Activated naive CD4-positive, alpha-beta T cell treated with anti-CD3 and anti-CD28 coated beads, Interleukin-2, amount 50 U/mL, for 24 hours (primary cell): ENCODE measurements around the gene GSTA2.
"Not testable (repeated sequence)": the region's sequence is repeated elsewhere in the genome, so short reads cannot be mapped to it uniquely, and the experiment has no call there.

Experiments
- H3K27ac Mint-ChIP-seq: one replicate; pipeline ENCODE4 v1.8.0; 2021; ENCODE audit warnings: mild to moderate bottlenecking, mixed read lengths
- H3K27me3 Mint-ChIP-seq: one replicate; pipeline ENCODE4 v1.8.0; 2021; ENCODE audit warnings: mixed read lengths
- H3K36me3 Mint-ChIP-seq: one replicate; pipeline ENCODE4 v1.8.0; 2021; ENCODE audit warnings: mixed read lengths
- H3K4me1 Mint-ChIP-seq: one replicate; pipeline ENCODE4 v1.8.0; 2021; ENCODE audit warnings: mixed read lengths
- H3K4me3 Mint-ChIP-seq: one replicate; pipeline ENCODE4 v1.8.0; 2021; ENCODE audit warnings: mild to moderate bottlenecking, mixed read lengths
- H3K9me3 Mint-ChIP-seq: one replicate; pipeline ENCODE4 v1.8.0; 2021; ENCODE audit warnings: mixed read lengths

The GSTA2 gene

GRCh38 chr6:52720321-52720720, 43.0 kb downstream of the GSTA2 start:
- Mint-ChIP-seq H3K9me3 (no peaks in the 10 kb centered on the region), H3K4me3 (no peak overlapping the region), H3K4me1 (no peaks in the 10 kb centered on the region), H3K27ac (no peak overlapping the region), H3K27me3 (peaks cover 3% of the 10 kb centered on the region), H3K36me3 (no peaks in the 10 kb centered on the region)

GRCh38 chr6:52718550-52718949, 44.7 kb downstream of the GSTA2 start:
- no peaks in the 10 kb centered on the region for H3K4me1 Mint-ChIP-seq
- H3K27ac Mint-ChIP-seq, result no peak overlapping the region
- H3K36me3 Mint-ChIP-seq, result no peaks in the 10 kb centered on the region
- peaks cover 3% of the 10 kb centered on the region for H3K27me3 Mint-ChIP-seq
- H3K4me3 Mint-ChIP-seq, result no peak overlapping the region
- H3K9me3 Mint-ChIP-seq, result no peaks in the 10 kb centered on the region

- H3K4me3 Mint-ChIP-seq, H3K27me3 Mint-ChIP-seq: not testable (repeated sequence)
Measured at GRCh38 chr6:52714761-52715160, 48.5 kb downstream of the GSTA2 start.

GRCh38 chr6:52712136-52712535, 51.1 kb downstream of the GSTA2 start:
- no peaks in the 10 kb centered on the region for H3K4me1 Mint-ChIP-seq
- peaks cover 2% of the 10 kb centered on the region for H3K9me3 Mint-ChIP-seq
- peaks cover 1% of the 10 kb centered on the region for H3K36me3 Mint-ChIP-seq
- no peak overlapping the region for H3K27ac Mint-ChIP-seq
- peaks cover 2% of the 10 kb centered on the region for H3K27me3 Mint-ChIP-seq
- no peak overlapping the region for H3K4me3 Mint-ChIP-seq

More at GRCh38 chr6:52714761-52715160, 48.5 kb downstream of the GSTA2 start:
- not testable (repeated sequence) for H3K36me3 Mint-ChIP-seq, H3K9me3 Mint-ChIP-seq, H3K4me1 Mint-ChIP-seq, H3K27ac Mint-ChIP-seq

- H3K27me3 Mint-ChIP-seq, result peaks cover 4% of the 10 kb centered on the region
- H3K27ac Mint-ChIP-seq, result no peak overlapping the region
- H3K4me3 Mint-ChIP-seq, result no peak overlapping the region
- H3K36me3 Mint-ChIP-seq, result peaks cover 1% of the 10 kb centered on the region
- no peaks in the 10 kb centered on the region for H3K4me1 Mint-ChIP-seq
- peaks cover 4% of the 10 kb centered on the region for H3K9me3 Mint-ChIP-seq
Measured at GRCh38 chr6:52707963-52708680, 55.2 kb downstream of the GSTA2 start.

- H3K4me1 Mint-ChIP-seq, result no peaks in the 10 kb centered on the region
- peaks cover 1% of the 10 kb centered on the region for H3K36me3 Mint-ChIP-seq
- H3K4me3 Mint-ChIP-seq, result no peak overlapping the region
- peaks cover 9% of the 10 kb centered on the region for H3K27me3 Mint-ChIP-seq
- H3K9me3 Mint-ChIP-seq, result peaks cover 4% of the 10 kb centered on the region
- H3K27ac Mint-ChIP-seq, result no peak overlapping the region
Measured at GRCh38 chr6:52706001-52706400, 57.3 kb downstream of the GSTA2 start.

GRCh38 chr6:52704781-52705502, 58.3 kb downstream of the GSTA2 start:
- H3K27ac Mint-ChIP-seq, H3K4me1 Mint-ChIP-seq, H3K9me3 Mint-ChIP-seq, H3K4me3 Mint-ChIP-seq, H3K36me3 Mint-ChIP-seq, H3K27me3 Mint-ChIP-seq: not testable (repeated sequence)

GRCh38 chr6:52704060-52704459, 59.2 kb downstream of the GSTA2 start:
- Mint-ChIP-seq H3K4me3 (no peak overlapping the region), H3K36me3 (peaks cover 1% of the 10 kb centered on the region), H3K27me3 (peaks cover 12% of the 10 kb centered on the region), H3K4me1 (no peaks in the 10 kb centered on the region), H3K27ac (no peak overlapping the region), H3K9me3 (peaks cover 4% of the 10 kb centered on the region)
